Nucleus accumbens (tissue), 56 donors: ENCODE results near the gene RALGPS1.

Experiments
- DNase-seq, 56 donors: peaks; one replicate each; lab custom pipeline; 2025; lab: John Stamatoyannopoulos, UW

RALGPS1 gene

DNA sequence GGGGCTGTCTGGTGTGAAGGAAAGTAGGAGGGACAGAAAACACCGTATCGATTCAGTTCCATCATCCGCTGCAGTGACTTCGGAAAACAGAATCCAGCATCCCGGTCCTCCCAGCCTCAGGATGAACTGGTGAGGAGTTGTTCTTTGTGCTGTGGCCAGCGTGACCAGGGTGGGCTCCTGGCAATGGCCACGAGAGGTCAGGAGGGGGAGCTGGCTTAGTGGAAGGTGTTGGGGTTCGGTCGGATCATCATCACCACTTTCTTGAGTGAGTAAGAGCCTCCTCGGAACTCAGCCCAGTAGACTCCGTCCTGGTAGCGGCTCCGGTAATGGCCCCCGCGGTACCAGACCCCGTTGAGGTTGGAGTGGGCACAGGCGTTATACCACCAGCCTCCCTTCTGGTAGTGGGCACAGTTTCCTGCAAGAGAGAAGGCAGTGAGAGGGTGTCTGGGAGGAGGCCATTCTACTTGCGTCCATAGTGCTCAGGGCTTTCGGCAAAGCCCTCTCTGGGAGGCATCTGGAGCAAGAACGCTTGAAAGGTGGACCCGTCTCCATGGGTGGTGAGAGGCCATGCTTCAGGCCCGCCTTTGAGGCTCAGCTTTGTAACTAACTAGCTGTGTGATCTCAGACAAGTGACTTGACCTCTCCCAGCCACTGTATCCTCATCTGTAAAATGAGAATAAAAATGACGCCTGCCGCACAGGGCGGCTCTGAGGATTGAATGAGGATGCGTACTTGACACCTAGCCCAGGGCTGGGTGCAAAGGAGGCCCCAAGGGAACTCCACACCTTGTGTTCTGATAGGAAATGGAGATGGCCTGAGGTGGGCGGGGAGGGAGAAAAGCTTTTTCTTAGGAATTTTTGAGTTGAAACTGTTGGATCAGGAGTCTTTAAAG is 174.4 kb downstream of the RALGPS1 start:
- no peak for DNase-seq

GRCh38 chr9:127089631-127090081 is 175.1 kb downstream of the RALGPS1 start:
- DNase-seq, result no peak

- DNase-seq, result no peak
Observed at GRCh38 chr9:127090341-127090985, 175.9 kb downstream of the RALGPS1 start.

DNA sequence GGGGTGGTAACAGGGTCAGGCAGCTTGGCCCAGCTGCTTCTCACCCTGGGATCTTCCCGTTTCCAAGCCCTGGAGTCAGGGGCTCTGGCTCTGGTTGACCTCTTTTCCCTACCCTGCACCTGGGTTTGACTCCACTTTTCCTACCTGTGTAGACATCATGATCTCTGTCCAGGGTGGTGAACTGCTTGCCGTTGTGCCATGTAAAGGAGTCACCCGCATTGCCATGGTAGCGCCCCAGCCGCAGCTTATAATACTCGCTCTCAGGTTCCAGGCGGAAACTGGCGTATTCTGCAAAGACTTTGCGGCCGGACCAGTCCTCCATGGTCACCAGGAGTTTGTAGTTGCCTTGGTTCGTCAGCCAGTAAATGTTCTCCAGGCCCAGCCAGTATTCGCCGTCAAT is 176.9 kb downstream of the RALGPS1 start:
- DNase-seq, result no peak

DNA sequence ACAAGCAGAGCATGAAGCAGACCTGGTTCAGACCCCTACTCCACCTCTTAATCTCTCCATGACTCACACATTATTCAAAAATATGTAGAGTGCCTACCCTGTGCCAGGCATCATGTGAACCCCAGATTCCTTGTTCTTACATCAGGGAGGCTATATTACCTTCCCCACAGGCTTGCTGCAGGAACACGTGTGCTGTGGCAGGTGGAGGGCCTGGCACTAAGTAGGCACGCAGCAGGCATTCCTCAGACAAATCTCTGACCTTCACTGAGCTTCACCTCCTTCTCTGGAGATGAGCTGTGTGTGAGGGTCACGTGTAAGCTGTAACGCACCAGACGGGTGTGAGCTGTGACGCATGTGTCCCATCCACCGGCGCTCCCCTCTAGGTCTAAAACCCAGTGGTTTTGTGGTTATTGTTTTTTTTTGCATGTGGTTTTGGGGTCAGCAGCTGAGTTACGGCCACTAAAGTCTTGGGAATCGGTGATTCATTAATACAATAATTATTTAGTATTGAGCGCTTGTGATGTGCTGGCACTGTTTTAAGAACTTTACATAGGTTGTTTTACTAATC is 177.5 kb downstream of the RALGPS1 start:
- DNase-seq, result no peak

GRCh38 chr9:127093319-127094020 is 178.9 kb downstream of the RALGPS1 start:
- DNase-seq, result no peak

DNA sequence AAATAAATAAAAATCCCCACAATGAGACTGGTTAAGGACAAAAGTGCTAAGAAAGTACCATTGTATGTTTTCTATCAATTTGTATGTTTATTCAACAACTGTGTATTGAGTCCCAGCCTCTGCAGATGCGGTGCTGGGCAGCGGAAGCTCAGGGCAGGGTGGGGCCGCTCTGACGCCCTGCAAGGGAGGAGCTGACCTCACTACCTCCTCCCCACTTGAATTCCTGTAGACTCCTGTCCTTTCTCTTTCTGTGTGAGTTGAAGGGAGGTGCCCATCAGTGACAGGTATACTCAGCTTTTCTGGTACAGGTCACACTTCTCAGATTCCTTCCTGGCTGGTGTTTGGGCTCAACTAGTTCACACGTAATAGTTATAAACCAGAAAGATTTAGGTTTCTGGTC is 180.8 kb downstream of the RALGPS1 start:
- peak in 3 of 56 donors; percentile 20 to 38 (median 27) for DNase-seq

DNA sequence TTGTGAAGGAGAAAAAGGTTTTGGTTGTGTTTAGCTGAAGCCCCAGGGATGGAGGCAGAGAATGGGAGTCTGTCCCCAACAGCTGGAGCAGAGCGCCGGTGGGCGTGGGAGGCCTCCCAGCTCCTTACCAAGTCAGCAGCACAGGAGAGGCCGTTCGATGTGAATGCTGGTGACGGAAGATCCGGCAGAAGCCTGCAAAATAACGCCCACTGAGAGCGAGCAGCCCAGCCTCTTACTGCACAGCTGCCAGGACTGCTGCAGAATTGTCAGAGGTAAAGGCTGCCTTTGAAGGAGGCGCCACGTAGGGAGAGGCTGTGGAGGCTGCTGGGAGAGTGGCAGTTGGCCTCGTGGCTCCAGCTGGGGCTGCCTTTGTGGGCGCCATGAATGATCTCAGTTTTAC is 181.6 kb downstream of the RALGPS1 start:
- DNase-seq, result peak in 27 of 56 donors; percentile 12 to 49 (median 36)

DNA sequence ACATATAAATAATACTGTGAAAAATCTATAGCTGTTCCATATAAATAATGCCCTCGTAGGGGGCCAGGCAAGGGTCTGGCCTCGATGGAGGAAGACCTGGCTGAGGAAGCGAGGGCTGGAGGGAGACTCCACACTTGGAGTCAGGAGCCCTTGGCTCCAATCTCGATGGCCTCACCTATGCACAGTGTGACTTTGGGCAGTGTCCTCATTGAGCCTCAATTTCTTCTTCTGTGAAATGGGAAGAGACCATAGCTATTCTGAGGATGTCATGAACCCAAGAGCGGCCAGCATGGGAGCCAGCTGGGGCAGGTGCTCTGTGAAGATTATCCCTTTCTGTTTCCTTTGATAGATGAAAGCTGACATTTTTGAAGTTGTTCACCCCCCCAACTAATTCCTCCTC is 183.1 kb downstream of the RALGPS1 start:
- DNase-seq, result no peak

- DNase-seq, result no peak
Observed at GRCh38 chr9:127098916-127099553, 184.5 kb downstream of the RALGPS1 start.

DNA sequence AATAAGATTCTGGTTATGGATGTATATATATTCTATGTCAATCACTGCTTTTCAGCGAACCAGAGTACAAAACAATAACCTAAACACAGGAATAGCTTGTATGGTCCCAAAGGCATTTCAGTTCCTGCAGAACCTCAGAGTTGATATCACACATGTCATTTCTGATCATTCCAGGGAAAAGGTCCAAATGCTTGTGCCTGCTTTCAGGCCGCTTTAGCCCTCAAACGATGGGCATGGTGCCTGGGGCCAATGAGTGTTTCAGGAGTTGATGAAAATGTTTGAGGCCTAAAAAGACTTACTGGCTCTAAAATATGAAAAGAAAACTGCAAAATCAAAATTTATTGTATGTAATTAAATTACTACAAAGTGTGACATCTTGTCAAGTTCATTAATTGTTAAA is 185.1 kb downstream of the RALGPS1 start:
- DNase-seq, result no peak

DNA sequence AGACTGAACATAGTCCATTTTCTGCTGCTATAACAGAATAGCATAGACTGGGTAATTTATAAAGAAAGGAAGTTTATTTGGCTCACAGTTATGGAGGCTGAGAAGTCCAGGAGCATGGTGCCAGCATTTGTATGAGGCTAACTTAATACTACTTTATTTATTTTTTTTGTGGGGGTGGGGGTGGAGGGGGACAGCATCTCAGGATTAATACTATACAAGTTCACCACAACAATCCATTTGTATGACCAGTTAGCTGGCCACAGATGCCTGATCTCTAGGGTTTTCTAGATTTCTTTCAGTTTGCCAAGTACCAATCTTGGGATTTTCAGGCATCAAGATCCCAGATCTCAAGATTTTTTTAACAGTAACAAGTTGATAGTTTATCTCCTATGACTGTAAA is 187.6 kb downstream of the RALGPS1 start:
- DNase-seq, result no peak

DNA sequence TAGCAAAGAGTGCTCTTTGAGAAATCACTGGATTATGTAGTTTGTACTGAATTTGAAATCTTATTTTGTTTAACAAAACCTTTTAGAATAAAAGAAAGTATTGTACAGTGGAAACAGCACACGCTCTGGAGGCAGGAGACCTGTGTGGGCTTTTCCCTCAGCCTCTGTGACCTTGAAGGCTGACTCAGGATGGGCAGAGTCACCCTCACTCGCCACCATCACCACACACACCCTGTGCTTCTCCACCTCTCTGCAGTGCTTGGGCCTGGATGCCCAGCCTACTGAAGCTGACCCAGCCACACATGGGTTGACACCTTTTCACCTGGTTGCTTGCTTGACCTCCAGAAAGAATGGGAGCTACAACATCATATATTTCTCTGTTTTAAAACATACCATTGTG is 188.2 kb downstream of the RALGPS1 start:
- DNase-seq, result no peak

DNA sequence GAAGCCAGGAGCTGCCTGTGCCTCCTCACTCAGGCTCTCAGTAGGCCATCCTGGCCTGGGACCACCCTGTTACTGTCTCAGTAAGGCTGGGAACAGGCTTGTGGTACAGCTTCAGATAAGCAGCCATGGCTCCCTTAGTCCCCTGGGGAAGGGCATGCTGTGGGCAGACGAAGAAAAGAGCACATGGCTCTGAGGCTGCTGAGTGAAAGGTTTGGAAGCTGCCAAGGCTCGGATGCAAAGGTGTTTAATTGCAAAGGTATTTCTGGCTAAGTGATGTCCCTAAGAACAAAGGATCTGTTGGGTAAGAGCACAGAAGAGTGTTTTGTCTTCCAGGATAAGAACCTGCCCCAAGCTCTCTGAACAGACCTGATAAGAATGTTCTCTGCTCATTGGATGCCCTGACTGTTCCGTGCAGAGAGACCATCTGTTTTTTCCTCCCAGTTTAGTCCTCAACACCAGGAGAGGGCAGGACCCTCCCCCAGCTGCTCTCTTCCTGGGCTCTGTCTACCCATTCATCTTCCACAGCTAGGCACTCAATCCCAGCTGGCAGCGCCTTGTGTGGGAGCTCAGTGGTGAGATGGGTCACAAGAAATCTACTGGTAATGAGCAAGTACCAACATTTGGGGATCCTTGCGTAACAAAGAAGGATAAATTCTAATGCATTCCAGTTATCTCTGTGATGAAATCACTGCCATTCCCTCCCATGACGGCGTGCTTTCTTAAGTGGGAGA is 190.2 kb downstream of the RALGPS1 start:
- no peak for DNase-seq

DNA sequence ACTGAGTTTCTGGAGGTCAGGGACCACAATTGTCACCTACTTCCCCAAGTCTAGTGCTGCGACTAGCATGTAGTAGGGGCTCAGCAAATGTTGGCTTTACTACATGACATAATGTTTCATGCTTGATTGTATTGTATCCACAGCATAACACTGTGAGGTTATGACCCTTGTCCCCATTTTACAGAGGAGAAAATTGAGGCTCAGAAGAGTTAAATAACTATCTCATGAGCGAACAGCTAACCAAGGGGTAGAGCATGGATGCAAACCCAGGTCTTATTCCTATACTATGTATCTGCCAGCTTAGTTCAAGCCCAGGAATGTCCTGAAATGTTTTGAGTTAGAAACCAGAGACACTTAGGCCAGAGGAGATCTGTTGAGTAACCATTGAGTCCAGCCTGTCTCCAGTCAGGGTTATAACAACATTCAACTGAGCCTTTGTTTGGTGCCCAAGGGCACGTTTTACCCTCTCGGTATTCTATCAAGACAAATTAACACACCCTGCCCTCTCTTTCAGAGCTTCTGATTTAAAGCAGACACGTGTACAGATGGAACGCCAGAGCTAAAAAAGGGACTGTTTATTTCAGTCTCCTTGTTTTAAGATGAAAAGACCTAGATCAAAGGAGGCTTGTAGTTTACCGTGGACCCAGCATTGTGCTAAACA is 191.4 kb downstream of the RALGPS1 start:
- DNase-seq, result no peak

DNA sequence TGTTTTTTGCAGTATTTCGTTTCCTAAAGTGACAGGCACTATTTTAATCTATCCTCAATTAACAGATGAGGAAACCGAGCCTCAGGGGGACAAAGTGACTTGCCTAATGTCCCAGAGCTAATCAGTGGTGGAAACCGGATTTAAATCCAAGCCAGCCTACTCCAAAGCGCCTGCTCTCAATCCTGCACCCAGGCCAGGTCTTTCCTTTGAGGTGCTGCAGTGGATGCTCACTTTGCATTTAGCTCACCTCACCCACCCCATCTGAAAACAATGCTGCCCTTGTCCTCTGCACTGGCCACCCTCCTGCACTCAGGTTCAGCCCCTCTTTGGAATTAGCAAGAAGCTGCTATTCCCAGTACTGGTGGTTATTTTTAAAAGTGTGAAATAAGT is 191.9 kb downstream of the RALGPS1 start:
- no peak for DNase-seq

GRCh38 chr9:127107171-127107928 is 192.8 kb downstream of the RALGPS1 start:
- peak in 7 of 56 donors; percentile 11 to 32 (median 23) for DNase-seq
